ENCODE results near the gene ZSWIM6. TPM values are rescaled to one million over a fixed set of nuclear protein-coding genes. Genes with fewer than 3 reads are reported as not detected.

ZSWIM6 gene
- total RNA-seq, 1 donor from 2014 or later = 35.9 TPM

GRCh38 chr5:61504143-61504770, 172.2 kb downstream of the ZSWIM6 start:
- DNase-seq (ENCODE audit: low spot score in 2 of 2, unreplicated experiment in 2 of 2) = no peak
- H3K27ac Mint-ChIP-seq = no peak overlapping the region
- H3K4me1 Mint-ChIP-seq = peaks cover 10% of the 10 kb centered on the region
- H3K4me3 Mint-ChIP-seq = no peak overlapping the region
- TF ChIP-seq CTCF (IDR thresholded peaks at IDR 0.05; ENCODE audit: unreplicated experiment) = no peak
- no peaks in the 10 kb centered on the region for H3K9me3 Mint-ChIP-seq
- no peaks in the 10 kb centered on the region for H3K27me3 Mint-ChIP-seq (ENCODE audit: low read depth)
- H3K36me3 Mint-ChIP-seq = peaks cover 5% of the 10 kb centered on the region

- no peaks in the 10 kb centered on the region for H3K9me3 Mint-ChIP-seq
- DNase-seq (ENCODE audit: low spot score in 2 of 2, unreplicated experiment in 2 of 2) = no peak
- TF ChIP-seq CTCF (IDR thresholded peaks at IDR 0.05; ENCODE audit: unreplicated experiment) = no peak
- H3K27me3 Mint-ChIP-seq (ENCODE audit: low read depth) = no peaks in the 10 kb centered on the region
- H3K36me3 Mint-ChIP-seq = peaks cover 9% of the 10 kb centered on the region
- H3K4me1 Mint-ChIP-seq = peaks cover 10% of the 10 kb centered on the region
- H3K27ac Mint-ChIP-seq = no peak overlapping the region
- no peak overlapping the region for H3K4me3 Mint-ChIP-seq
These were observed 173.2 kb downstream of the ZSWIM6 start for GRCh38 chr5:61505281-61505680.

GRCh38 chr5:61507232-61507631, 175.2 kb downstream of the ZSWIM6 start:
- Mint-ChIP-seq H3K4me1 (peaks cover 10% of the 10 kb centered on the region), H3K4me3 (no peak overlapping the region), H3K27me3 (ENCODE audit: low read depth) (no peaks in the 10 kb centered on the region), H3K9me3 (peaks cover 4% of the 10 kb centered on the region), H3K36me3 (peaks cover 17% of the 10 kb centered on the region), H3K27ac (peak overlapping the region; percentile 81)
- no peak for TF ChIP-seq CTCF (IDR thresholded peaks at IDR 0.05; ENCODE audit: unreplicated experiment)
- no peak for DNase-seq (ENCODE audit: low spot score in 2 of 2, unreplicated experiment in 2 of 2)

- H3K27ac Mint-ChIP-seq = no peak overlapping the region
- H3K4me1 Mint-ChIP-seq = no peaks in the 10 kb centered on the region
- H3K4me3 Mint-ChIP-seq = no peak overlapping the region
- H3K27me3 Mint-ChIP-seq (ENCODE audit: low read depth) = no peaks in the 10 kb centered on the region
- TF ChIP-seq CTCF (IDR thresholded peaks at IDR 0.05; ENCODE audit: unreplicated experiment) = no peak
- peaks cover 45% of the 10 kb centered on the region for H3K9me3 Mint-ChIP-seq
- peaks cover 56% of the 10 kb centered on the region for H3K36me3 Mint-ChIP-seq
- DNase-seq (ENCODE audit: low spot score in 2 of 2, unreplicated experiment in 2 of 2) = no peak
These were observed 184.9 kb downstream of the ZSWIM6 start for GRCh38 chr5:61516946-61517345.

- H3K4me1 Mint-ChIP-seq = no peaks in the 10 kb centered on the region
These were observed 187.7 kb downstream of the ZSWIM6 start for GRCh38 chr5:61519728-61520277.

More at GRCh38 chr5:61519728-61520277, 187.7 kb downstream of the ZSWIM6 start:
- no peak for DNase-seq (ENCODE audit: low spot score in 2 of 2, unreplicated experiment in 2 of 2)
- Mint-ChIP-seq H3K27me3 (ENCODE audit: low read depth) (no peaks in the 10 kb centered on the region), H3K36me3 (peaks cover 37% of the 10 kb centered on the region), H3K9me3 (peaks cover 22% of the 10 kb centered on the region), H3K27ac (no peak overlapping the region), H3K4me3 (no peak overlapping the region)
- no peak for TF ChIP-seq CTCF (IDR thresholded peaks at IDR 0.05; ENCODE audit: unreplicated experiment)
